GM12878 (cell line): ENCODE measurements around the gene ARHGAP21.
"Not testable (repeated sequence)": the region's sequence is repeated elsewhere in the genome, so short reads cannot be mapped to it uniquely, and the experiment has no call there.

Experiments used
- E2F4 ChIP-seq: IDR thresholded peaks from 2 replicates; pipeline ENCODE4 v1.6.1; 2012; ENCODE audit warnings: low read depth, low read length, improper control_type of control experiment
- ELK1 ChIP-seq: IDR thresholded peaks from 2 replicates; pipeline ENCODE4 v1.6.1; 2012; ENCODE audit warnings: low read depth, low read length, improper control_type of control experiment
- MXI1 ChIP-seq: fragments of 150-350 bp; IDR thresholded peaks from 2 replicates; pipeline ENCODE4 v1.6.1; 2011; ENCODE audit warnings: low read depth, mild to moderate bottlenecking, inconsistent platforms, low read length, improper control_type of control experiment
- POLR2A ChIP-seq: IDR thresholded peaks from 2 replicates; pipeline ENCODE4 v1.6.1; 2011; ENCODE audit warnings: low read depth, mild to moderate bottlenecking, low read length
- POLR2AphosphoS2 ChIP-seq: IDR thresholded peaks from 2 replicates; pipeline ENCODE4 v1.6.1; 2011; ENCODE audit warnings: low read depth, mild to moderate bottlenecking, low read length, improper control_type of control experiment, moderate library complexity
- RFX5 ChIP-seq: IDR thresholded peaks from 2 replicates; pipeline ENCODE4 v1.6.1; 2011; ENCODE audit warnings: low read depth, low read length, improper control_type of control experiment
- SIN3A ChIP-seq: IDR thresholded peaks from 2 replicates; pipeline ENCODE4 v1.6.1; 2012; ENCODE audit warnings: low read depth, low read length, improper control_type of control experiment
- SMC3 ChIP-seq: IDR thresholded peaks from 2 replicates; pipeline ENCODE4 v1.6.1; 2011; ENCODE audit warnings: low read length, improper control_type of control experiment, borderline replicate concordance
- STAT3 ChIP-seq: IDR thresholded peaks from 2 replicates; pipeline ENCODE4 v1.6.1; 2011; ENCODE audit warnings: low read depth, low read length, improper control_type of control experiment
- TCF7 ChIP-seq: IDR thresholded peaks from 2 replicates; pipeline ENCODE4 v1.6.1; 2014; ENCODE audit warnings: antibody characterized with exemption, borderline replicate concordance
- ZNF274 ChIP-seq: IDR thresholded peaks from one replicate; pipeline ENCODE4 v1.8.0; 2011; ENCODE audit not compliant: insufficient read length, insufficient read depth
- TF ChIP-seq, protein P1 (sequence below), 3 experiments: IDR thresholded peaks in 2 of 3; conservative IDR thresholded peaks in 1 of 3; 2 replicates each; pipeline ENCODE4 v1.5.1; 2011; ENCODE audit warnings: low read depth in 3 of 3, low read length in 3 of 3, mild to moderate bottlenecking in 3 of 3, control low read depth in 2 of 3, moderate library complexity in 2 of 3, inconsistent platforms in 1 of 3, mixed read lengths in 1 of 3; ENCODE audit not compliant: control insufficient read depth in 2 of 3, insufficient read depth in 1 of 3; ENCODE audit errors: extremely low read depth in 1 of 3

GRCh38 chr10:24621035-24621795 is 102.5 kb downstream of the ARHGAP21 start:
- TF ChIP-seq STAT3, E2F4, ELK1, POLR2AphosphoS2, SMC3, MXI1, TCF7, ZNF274, RFX5, POLR2A, SIN3A: not testable (repeated sequence)
- TF ChIP-seq, protein P1, sequence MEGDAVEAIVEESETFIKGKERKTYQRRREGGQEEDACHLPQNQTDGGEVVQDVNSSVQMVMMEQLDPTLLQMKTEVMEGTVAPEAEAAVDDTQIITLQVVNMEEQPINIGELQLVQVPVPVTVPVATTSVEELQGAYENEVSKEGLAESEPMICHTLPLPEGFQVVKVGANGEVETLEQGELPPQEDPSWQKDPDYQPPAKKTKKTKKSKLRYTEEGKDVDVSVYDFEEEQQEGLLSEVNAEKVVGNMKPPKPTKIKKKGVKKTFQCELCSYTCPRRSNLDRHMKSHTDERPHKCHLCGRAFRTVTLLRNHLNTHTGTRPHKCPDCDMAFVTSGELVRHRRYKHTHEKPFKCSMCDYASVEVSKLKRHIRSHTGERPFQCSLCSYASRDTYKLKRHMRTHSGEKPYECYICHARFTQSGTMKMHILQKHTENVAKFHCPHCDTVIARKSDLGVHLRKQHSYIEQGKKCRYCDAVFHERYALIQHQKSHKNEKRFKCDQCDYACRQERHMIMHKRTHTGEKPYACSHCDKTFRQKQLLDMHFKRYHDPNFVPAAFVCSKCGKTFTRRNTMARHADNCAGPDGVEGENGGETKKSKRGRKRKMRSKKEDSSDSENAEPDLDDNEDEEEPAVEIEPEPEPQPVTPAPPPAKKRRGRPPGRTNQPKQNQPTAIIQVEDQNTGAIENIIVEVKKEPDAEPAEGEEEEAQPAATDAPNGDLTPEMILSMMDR (IDR thresholded peaks at IDR 0.05 in 2 of 3, conservative IDR thresholded peaks at IDR 0.05 in 1 of 3; ENCODE audit: control insufficient read depth in 2 of 3, extremely low read depth in 1 of 3, insufficient read depth in 1 of 3, low read depth in 3 of 3, low read length in 3 of 3) = not testable (repeated sequence)
